DOHH2 (cell line): ENCODE measurements around the gene SCRN2.

ENCODE experiments used
- CTCF ChIP-seq: fragments of 200-600 bp; sonication (generic); IDR thresholded peaks from one replicate; pipeline ENCODE4 v1.5.1; 2014; ENCODE audit warnings: antibody characterized with exemption, mild to moderate bottlenecking, low read depth, low read length; ENCODE audit not compliant: poor library complexity, severe bottlenecking
- EZH2phosphoT487 ChIP-seq: fragments of 200-600 bp; sonication (generic); IDR thresholded peaks from 2 replicates; pipeline ENCODE4 v1.6.1; 2017; ENCODE audit warnings: borderline replicate concordance, mild to moderate bottlenecking, antibody characterized with exemption, low read length, moderate library complexity, mixed read lengths

DNA sequence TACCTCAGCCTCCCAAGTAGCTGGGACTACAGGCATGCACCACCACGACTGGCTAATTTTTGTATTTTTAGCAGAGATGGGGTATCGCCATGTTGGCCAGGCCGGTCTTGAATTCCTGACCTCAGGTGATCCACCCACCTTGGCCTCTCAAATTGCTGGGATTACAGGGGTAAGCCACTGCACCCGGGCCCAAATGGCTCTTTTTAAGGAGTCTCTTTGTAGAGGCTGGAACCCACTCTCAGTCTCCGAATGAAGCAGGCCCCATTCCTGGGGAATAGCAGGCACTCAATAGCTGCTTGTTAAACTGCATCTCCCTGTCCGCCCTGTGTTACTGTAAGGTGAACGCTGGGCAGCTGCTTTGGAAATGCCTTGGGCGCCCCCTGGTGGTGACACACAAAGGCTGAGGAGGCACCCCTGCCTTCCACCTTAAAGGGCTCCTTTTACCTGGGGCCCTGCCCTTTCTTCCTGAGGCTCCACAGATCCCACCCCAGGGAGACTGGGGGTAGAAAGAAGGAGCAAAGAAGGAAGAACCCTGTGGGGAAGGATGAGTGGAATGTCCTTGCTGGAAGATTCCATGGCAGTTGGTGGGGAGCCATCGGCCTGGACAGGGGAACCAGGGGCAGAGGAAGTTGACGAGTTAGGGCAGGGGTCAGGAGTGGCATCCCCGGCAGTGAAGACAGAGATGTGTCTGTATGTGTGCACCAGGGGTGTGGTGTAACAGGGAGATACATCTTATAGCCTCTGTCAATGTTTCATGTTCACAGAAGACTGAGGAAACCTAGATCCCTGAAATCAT, 48.9 kb upstream of the SCRN2 start:
- TF ChIP-seq CTCF (peak; percentile 94), EZH2phosphoT487 (no peak)
